ENCODE data around the gene TP53RK. TPM values are rescaled to one million over a fixed set of nuclear protein-coding genes. Genes with fewer than 3 reads are reported as not detected.

TP53RK gene
- total RNA-seq, 6 donors from 2014 or later: 8.1 to 21.9 (median 12.5) TPM

GRCh38 chr20:46724343-46724959 lies 35.2 kb upstream of the TP53RK start:
- H3K4me3 ChIP-seq: no peak overlapping the region
- 35 to 41% methylated on average over 1 of the region's 1 CpG for WGBS, 2 donors
- DNase-seq (no peak), ATAC-seq (ENCODE audit: low FRiP score in 2 of 2) (no peak)
- H3K9me3 ChIP-seq: peaks cover 0 to 14% (median 3%) of the 10 kb centered on the region in 4 donors
- no peak for TF ChIP-seq POLR2AphosphoS5 (IDR thresholded peaks at IDR 0.05)
- TF ChIP-seq CTCF (IDR thresholded peaks at IDR 0.05): no peak
- TF ChIP-seq EP300 (IDR thresholded peaks at IDR 0.05): no peak
- no peak for TF ChIP-seq POLR2A (IDR thresholded peaks at IDR 0.05)
- H3K36me3 ChIP-seq: peaks cover 3 to 9% (median 6%) of the 10 kb centered on the region in 4 donors
- H3K4me1 ChIP-seq: no peaks in the 10 kb centered on the region
- H3K27ac ChIP-seq: no peak overlapping the region
- no peaks in the 10 kb centered on the region for H3K27me3 ChIP-seq

GRCh38 chr20:46723039-46723438 lies 33.8 kb upstream of the TP53RK start:
- Histone ChIP-seq H3K27me3 (no peaks in the 10 kb centered on the region), H3K4me3 (no peak overlapping the region), H3K36me3 (peaks cover 0 to 9% (median 2%) of the 10 kb centered on the region in 4 donors), H3K9me3 (peaks cover 0 to 14% (median 3%) of the 10 kb centered on the region in 4 donors), H3K27ac (no peak overlapping the region), H3K4me1 (no peaks in the 10 kb centered on the region)
- 84 to 100% methylated on average over 1 of the region's 1 CpG for WGBS, 2 donors
- TF ChIP-seq POLR2A (IDR thresholded peaks at IDR 0.05) (no peak), CTCF (IDR thresholded peaks at IDR 0.05) (no peak), EP300 (IDR thresholded peaks at IDR 0.05) (no peak), POLR2AphosphoS5 (IDR thresholded peaks at IDR 0.05) (no peak)
- no peak for ATAC-seq (ENCODE audit: low FRiP score in 2 of 2)
- DNase-seq: no peak

- DNase-seq: no peak
- 98 to 100% methylated on average over 2 of the region's 2 CpGs for WGBS, 2 donors
- Histone ChIP-seq H3K27me3 (no peaks in the 10 kb centered on the region), H3K27ac (no peak overlapping the region), H3K9me3 (peaks cover 0 to 14% (median 3%) of the 10 kb centered on the region in 4 donors), H3K36me3 (peaks cover 0 to 9% (median 2%) of the 10 kb centered on the region in 4 donors), H3K4me3 (no peak overlapping the region), H3K4me1 (no peaks in the 10 kb centered on the region)
- ATAC-seq (ENCODE audit: low FRiP score in 2 of 2): no peak
- TF ChIP-seq POLR2AphosphoS5 (IDR thresholded peaks at IDR 0.05) (no peak), POLR2A (IDR thresholded peaks at IDR 0.05) (no peak), CTCF (IDR thresholded peaks at IDR 0.05) (no peak), EP300 (IDR thresholded peaks at IDR 0.05) (no peak)
These were observed 33.2 kb upstream of the TP53RK start for GRCh38 chr20:46722450-46722849.

GRCh38 chr20:46721476-46721875 lies 32.2 kb upstream of the TP53RK start:
- Histone ChIP-seq H3K27me3 (no peaks in the 10 kb centered on the region), H3K36me3 (peaks cover 0 to 9% (median 2%) of the 10 kb centered on the region in 4 donors), H3K9me3 (peaks cover 0 to 14% (median 3%) of the 10 kb centered on the region in 4 donors), H3K4me3 (no peak overlapping the region), H3K4me1 (no peaks in the 10 kb centered on the region), H3K27ac (no peak overlapping the region)
- WGBS, 2 donors: 91 to 96% methylated on average over 1 of the region's 1 CpG
- ATAC-seq (ENCODE audit: low FRiP score in 2 of 2): no peak
- TF ChIP-seq EP300 (IDR thresholded peaks at IDR 0.05): no peak
- no peak for DNase-seq

- TF ChIP-seq POLR2AphosphoS5 (IDR thresholded peaks at IDR 0.05) (no peak), POLR2A (IDR thresholded peaks at IDR 0.05) (no peak), EP300 (IDR thresholded peaks at IDR 0.05) (no peak), CTCF (IDR thresholded peaks at IDR 0.05) (no peak)
- Histone ChIP-seq H3K4me1 (peaks cover 0 to under 1% (median 0%) of the 10 kb centered on the region in 4 donors), H3K4me3 (no peak overlapping the region), H3K36me3 (peaks cover 0 to 7% (median 2%) of the 10 kb centered on the region in 4 donors), H3K27ac (no peak overlapping the region), H3K27me3 (no peaks in the 10 kb centered on the region), H3K9me3 (peaks cover 0 to 14% (median 3%) of the 10 kb centered on the region in 4 donors)
- ATAC-seq (ENCODE audit: low FRiP score in 2 of 2) (no peak), DNase-seq (no peak)
These were observed 31.7 kb upstream of the TP53RK start for GRCh38 chr20:46720776-46721425.

Measured in upper lobe of left lung (tissue), 6 donors.